ENCODE data around the gene SCARB2. TPM values are rescaled to one million over a fixed set of nuclear protein-coding genes. Genes with fewer than 3 reads are reported as not detected.

Gene SCARB2
- total RNA-seq, 1 experiment from 2014 or later: 133 TPM

DNA sequence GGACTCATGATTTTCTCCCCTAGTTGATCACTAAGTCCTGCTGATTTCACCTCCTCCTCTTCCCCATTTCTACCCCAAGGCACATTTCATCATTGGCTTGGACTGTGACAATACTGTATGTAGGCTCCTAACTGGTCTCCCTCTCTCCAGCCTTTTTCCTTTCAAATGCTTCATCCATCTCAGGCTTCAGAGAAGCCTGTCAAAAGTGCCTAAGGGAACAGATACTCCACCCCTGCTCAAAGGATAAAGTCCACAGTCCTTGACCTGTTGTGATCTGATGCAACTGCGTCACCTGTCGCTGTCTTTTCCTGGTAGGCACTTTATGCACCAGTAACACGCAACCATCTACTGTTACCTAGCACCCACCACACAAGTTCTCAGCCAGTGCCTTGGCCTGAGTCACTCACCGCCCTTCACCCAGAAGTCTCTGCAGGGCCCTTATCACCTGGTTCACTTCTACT, 12.8 kb downstream of the SCARB2 start:
- DNase-seq (ENCODE audit: extremely low read depth, low read depth): no peak

DNA sequence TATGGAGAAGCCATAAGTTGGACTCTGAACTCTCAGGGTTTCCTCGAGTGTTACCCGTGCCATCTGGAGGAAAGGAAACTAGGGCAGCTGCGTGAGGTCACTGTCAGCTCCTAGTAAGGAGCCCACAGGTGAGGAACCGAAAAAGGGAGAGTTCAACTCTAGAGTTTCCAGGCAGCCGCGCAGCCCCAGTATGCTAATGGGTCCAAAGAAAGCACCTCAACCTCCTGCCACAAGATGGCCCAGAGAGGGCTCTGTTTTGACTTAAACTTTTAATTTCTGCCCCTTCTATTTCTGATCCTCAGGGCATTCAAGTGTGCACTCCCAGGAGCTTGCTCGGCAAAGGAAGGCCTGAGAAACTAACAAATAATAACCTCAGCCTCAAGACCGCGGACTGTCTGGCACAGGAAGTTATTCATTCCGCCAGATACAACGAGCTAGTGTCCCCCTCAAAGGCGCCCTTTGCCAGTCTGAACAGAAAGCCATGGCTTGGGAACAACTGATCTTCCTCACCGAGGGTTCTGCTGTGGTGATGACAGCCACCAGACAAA, 13.9 kb downstream of the SCARB2 start:
- DNase-seq (ENCODE audit: extremely low read depth, low read depth): no peak

- no peak for DNase-seq (ENCODE audit: extremely low read depth, low read depth)
Observed at GRCh38 chr4:76198411-76199237, 15.0 kb downstream of the SCARB2 start.

- no peak for DNase-seq (ENCODE audit: extremely low read depth, low read depth)
Observed at GRCh38 chr4:76197971-76198410, 15.6 kb downstream of the SCARB2 start.

GRCh38 chr4:76197031-76197743, 16.4 kb downstream of the SCARB2 start:
- DNase-seq (ENCODE audit: extremely low read depth, low read depth): no peak

DNA sequence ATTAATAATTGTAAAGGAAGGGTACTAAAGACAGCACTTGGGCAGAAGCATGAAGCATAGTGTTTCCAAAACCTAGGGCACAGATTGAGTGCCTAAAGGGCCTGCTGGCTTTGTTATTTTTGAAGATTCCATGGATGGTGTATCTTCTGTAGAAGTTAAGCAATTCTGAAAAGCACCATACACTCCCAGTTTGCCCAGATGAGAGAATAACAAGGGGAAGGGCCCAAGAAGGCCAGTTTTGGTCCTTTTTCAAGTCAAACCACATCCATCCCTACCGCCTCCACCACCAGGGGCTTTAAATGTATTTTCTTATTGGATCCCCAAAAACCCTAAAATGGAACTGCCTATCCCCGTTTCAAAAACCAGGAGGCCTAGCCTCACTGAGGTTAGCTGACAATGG, 17.2 kb downstream of the SCARB2 start:
- DNase-seq (ENCODE audit: extremely low read depth, low read depth): no peak

- DNase-seq (ENCODE audit: extremely low read depth, low read depth): no peak
Observed at GRCh38 chr4:76195326-76195725, 18.3 kb downstream of the SCARB2 start.

DNA sequence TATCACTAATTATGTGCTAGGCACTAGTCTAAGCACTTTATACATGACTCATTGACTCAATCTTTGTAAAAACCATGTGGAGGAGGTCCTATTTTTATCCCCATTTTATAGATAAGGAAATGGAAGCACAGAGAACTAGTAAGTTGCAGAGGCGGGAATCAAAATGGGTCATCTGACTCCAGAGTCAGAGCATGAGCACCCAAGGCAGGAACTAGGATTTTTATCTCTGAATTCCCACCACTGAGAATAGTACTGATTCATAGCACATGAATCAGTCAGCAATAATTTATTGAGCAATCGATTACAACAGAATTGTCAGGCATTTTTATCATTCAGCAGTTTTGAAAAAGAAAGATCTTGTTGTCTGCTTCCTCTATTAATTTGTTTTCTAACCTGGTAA, 19.3 kb downstream of the SCARB2 start:
- no peak for DNase-seq (ENCODE audit: extremely low read depth, low read depth)

GRCh38 chr4:76192236-76192635, 21.4 kb downstream of the SCARB2 start:
- no peak for DNase-seq (ENCODE audit: extremely low read depth, low read depth)

- no peak for DNase-seq (ENCODE audit: extremely low read depth, low read depth)
Observed at GRCh38 chr4:76188557-76188956, 25.1 kb downstream of the SCARB2 start.

- no peak for DNase-seq (ENCODE audit: extremely low read depth, low read depth)
Observed at GRCh38 chr4:76188149-76188548, 25.5 kb downstream of the SCARB2 start.

DNA sequence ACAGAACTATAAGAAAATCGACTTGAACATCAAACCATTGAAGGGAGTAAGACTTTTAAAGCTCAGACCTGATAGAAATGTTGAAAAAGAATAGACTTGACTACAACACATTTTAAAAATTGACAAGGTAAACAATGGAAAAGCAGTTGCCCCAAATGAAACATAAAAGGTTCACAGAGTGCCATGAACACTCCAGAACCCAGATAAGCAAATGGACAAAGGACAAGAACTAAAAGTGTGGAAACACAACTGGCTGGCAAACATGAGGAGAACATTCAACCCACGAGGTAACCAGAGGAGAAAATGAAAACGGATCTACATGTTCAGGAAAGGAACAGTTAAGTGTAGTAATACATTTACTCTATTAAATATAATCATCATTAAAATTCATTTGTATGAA, 26.5 kb downstream of the SCARB2 start:
- no peak for DNase-seq (ENCODE audit: extremely low read depth, low read depth)

DNA sequence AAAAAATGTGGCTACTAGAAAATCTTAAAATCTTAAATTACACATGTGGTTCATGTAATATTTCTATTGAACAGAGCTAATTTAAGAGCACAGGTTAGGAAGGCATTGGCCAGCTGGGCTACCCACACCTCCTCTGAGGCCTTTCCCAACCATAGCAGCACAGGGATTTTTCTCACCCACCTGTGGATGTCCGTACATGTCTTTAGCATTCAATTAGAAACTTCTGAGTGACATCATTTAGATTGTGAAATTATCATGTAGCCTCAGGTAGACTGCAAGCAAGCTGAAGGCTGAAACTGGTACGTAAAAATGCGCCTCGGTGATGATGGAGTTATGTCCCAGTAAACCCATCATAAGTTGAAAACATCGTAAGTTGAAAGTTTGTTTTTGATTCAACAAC, 31.2 kb downstream of the SCARB2 start:
- no peak for DNase-seq (ENCODE audit: extremely low read depth, low read depth)

DNA sequence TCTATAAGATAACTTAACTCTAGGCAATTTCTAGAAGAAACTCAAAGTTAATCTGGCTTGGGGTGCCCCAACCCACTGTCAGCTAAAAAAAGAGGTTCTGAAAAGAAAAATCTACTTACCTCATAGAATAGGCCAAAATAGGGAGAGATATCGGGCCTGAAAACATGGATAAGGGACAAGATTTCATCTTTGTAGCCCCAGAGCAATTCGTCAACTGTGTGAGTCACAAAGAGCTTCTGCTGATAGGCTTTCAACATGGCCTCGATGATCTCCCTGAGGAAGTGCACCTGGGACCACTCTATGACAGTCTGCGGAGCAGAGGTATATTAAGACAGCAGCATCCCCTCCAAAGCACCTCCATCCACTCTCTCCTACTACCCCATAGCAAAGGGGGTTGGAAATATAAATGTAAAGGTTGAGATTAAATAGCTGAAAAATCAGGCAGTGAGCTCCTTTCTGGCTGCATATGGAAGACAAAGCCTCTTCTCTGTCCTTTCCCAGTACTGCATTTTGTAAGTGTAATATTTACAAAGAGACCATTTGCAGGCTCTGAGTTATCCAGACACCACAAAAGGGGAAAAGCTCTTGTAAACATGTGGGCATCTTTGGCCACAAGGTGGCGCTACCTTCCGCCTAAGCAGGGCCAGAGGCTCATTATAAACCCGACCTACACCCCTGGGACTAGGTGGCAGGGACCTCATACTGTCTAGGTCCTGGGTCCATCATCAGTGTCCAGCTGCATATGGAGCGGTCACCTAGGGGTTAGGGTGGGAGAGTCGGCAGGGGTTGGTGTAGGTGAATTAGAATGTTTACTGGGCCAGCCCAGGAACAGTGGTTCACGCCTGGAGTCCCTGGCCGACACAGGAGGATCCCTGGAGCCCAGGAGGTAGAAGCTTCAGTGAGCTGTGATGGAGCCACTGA, 34.0 kb downstream of the SCARB2 start:
- DNase-seq (ENCODE audit: extremely low read depth, low read depth): peak; percentile 69

DNA sequence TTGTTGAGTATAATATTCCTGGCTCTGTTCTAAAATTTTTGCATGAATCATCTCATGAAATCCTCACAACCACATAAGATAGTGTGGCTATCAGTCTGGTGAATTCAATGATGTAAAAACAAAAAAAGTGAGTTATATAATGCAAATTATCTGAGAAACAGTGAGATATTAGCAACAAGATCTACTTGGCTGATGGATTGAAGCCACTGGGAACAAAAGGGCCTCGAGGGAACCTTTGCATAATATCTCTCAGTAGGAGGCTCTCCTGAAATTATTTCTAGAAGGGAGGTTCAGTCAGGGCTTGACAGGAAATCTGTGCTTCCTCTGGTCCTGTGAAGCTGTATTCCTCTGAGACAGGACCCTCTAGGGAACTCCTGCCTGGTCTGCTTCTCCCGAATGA, 35.3 kb downstream of the SCARB2 start:
- no peak for DNase-seq (ENCODE audit: extremely low read depth, low read depth)

DNA sequence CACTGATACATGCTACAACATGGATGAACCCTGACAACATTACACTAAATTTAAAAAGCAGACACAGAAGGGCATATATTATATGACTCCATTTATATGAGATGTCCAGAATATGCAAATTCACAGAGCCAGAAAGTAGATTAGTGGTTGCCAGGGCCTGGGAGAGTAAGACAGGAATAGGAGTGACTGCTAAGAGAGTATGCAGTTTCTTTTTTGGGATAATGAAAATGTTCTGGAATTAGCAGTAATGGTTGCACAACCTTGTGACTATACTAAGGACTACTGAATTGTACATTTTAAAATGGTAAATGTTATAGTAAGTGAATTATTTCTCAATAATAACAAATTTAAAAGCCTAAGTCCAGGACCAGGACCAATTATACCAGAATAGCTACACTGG, 35.9 kb downstream of the SCARB2 start:
- DNase-seq (ENCODE audit: extremely low read depth, low read depth): no peak

GRCh38 chr4:76175336-76175735, 38.3 kb downstream of the SCARB2 start:
- no peak for DNase-seq (ENCODE audit: extremely low read depth, low read depth)

DNA sequence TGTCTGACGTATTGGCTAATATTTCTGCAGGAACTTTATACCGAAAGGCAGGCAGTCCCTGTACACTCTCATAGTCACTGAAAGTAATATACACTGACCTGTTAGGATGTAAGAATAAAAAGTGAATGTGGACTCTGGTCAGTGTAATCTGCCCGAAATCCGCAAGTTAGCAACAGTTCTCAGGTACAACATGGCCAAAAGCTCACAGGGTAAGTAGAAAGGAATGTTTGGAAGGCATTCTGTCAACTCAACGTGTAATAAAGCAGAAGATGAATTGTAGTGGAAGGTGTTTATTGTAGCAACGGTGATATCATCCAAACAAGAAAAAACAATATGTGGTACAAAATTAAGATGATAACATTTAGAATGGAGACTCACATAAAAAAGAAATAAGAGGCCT, 39.4 kb downstream of the SCARB2 start:
- DNase-seq (ENCODE audit: extremely low read depth, low read depth): no peak

DNA sequence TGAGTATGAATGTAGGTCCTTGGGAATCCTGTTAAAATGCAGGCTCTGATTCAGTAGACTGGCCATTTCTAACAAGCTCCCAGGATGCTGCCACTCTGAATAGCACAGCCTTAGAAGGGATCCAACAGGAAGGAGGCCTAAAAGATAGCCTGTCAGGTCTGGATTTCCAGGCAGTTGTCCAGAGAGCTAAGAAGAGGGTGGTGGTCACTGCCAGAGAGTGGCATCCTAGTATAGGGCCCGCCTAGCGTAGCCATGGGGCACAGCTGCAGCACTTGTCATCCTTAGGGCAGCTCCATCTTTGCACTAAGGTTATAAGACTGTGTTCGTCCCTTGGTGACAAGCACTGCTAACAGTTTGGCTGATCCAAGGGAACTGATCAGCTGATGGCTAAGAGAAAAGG, 44.9 kb downstream of the SCARB2 start:
- DNase-seq (ENCODE audit: extremely low read depth, low read depth): no peak

DNA sequence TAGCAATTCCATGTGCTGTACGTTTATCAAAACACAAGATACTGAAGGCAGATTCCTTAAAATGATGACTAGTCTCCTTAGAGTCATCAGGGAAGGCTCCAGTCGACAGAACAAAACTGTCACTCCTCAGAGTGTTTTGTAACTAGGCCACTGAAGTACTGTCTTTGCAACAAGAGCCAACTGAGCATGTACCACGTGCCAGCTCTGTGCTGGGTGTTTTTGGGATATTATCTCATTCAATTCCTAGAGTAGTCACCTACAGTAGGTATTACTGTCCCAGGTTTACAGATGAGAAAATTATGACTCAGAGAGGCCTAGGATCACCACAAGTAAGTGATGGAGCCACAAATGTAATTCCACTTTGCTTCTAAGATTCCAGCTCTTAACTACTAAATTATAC, 47.1 kb downstream of the SCARB2 start:
- DNase-seq (ENCODE audit: extremely low read depth, low read depth): no peak

DNA sequence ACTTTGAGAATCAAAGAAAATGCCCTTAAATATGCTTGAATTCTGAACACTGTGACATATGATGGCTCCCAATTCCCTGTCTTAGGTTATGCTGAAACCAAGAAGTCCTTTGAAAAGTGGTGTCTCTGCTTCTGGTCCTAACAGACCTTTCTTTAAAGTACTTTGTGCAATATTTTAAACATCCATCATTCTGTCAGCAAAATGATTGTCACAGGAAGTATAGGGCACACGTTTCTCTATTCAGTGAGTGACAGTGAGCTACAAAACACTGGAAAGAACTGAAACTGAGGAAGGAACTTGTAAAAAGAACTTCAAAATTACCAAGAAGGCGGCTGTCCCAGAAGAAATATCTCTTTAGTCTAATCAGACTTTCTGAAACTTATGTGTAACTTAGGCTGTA, 53.3 kb downstream of the SCARB2 start:
- DNase-seq (ENCODE audit: extremely low read depth, low read depth): no peak
